KMS-11 (cell line): Measurements from ENCODE around the gene CNTF.

ENCODE experiments used
- H2AFZ ChIP-seq: fragments of 200-600 bp; sonication (generic); 2 replicates; pipeline ENCODE4 v1.6.1; 2016; ENCODE audit warnings: antibody characterized with exemption, mixed run types, low read depth
- H3K27ac ChIP-seq: fragments of 200-600 bp; sonication (generic); 2 replicates; pipeline ENCODE4 v1.6.1; 2016; ENCODE audit warnings: mild to moderate bottlenecking, mixed run types
- H3K27me3 ChIP-seq: fragments of 200-600 bp; sonication (generic); 2 replicates; pipeline ENCODE4 v1.6.1; 2017; ENCODE audit warnings: mild to moderate bottlenecking, low read depth, mixed run types, moderate library complexity; ENCODE audit not compliant: insufficient read depth
- H3K36me3 ChIP-seq: fragments of 200-600 bp; sonication (generic); 2 replicates; pipeline ENCODE4 v1.6.1; 2017; ENCODE audit warnings: mild to moderate bottlenecking, mixed run types; ENCODE audit not compliant: insufficient read depth
- H3K4me1 ChIP-seq: fragments of 200-600 bp; sonication (generic); 2 replicates; pipeline ENCODE4 v1.6.1; 2016; ENCODE audit warnings: mild to moderate bottlenecking, low read depth, mixed run types; ENCODE audit not compliant: poor library complexity, severe bottlenecking
- H3K4me2 ChIP-seq: fragments of 200-600 bp; sonication (generic); 2 replicates; pipeline ENCODE4 v1.7.0; 2016; ENCODE audit warnings: mild to moderate bottlenecking, mixed run types
- H3K4me3 ChIP-seq: fragments of 200-600 bp; sonication (generic); IDR thresholded peaks from 2 replicates; pipeline ENCODE4 v1.6.1; 2017; ENCODE audit warnings: low read depth, low read length, mixed read lengths; ENCODE audit not compliant: insufficient read depth
- H3K79me2 ChIP-seq: fragments of 200-600 bp; sonication (generic); 2 replicates; pipeline ENCODE4 v1.6.1; 2016; ENCODE audit warnings: low read depth, mixed run types; ENCODE audit not compliant: insufficient read depth
- H3K9ac ChIP-seq: fragments of 200-600 bp; sonication (generic); 2 replicates; pipeline ENCODE4 v1.6.1; 2016; ENCODE audit warnings: mild to moderate bottlenecking, mixed run types
- H4K20me1 ChIP-seq: fragments of 200-600 bp; sonication (generic); 2 replicates; pipeline ENCODE4 v1.6.1; 2016; ENCODE audit warnings: mild to moderate bottlenecking, mixed run types; ENCODE audit not compliant: insufficient read depth
- TF ChIP-seq, protein P1 (sequence below): fragments of 200-600 bp; sonication (generic); conservative IDR thresholded peaks from 2 replicates; pipeline ENCODE4 v1.6.1; 2017; ENCODE audit warnings: low read depth, mild to moderate bottlenecking, antibody characterized with exemption, low read length, moderate library complexity, mixed read lengths

The CNTF gene

DNA sequence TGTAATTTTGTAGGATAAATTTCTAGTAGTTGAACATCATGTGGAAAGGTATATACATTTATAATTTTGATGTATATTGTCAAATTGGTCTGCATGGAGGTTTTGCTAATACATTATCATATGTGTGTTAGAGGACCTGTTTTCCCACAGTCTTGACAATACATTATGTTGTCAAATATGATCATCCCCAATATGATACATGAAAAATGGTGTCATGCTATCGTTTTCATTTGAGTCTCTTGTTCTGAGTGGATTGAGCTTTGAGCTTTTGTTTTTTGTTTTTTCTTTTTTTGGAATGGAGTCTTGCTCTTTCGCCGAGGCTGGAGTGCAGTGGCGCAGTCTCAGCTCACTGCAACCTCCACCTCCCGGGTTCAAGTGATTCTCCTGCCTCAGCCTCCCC lies 14.1 kb upstream of the CNTF start:
- Histone ChIP-seq H3K27me3 (no peaks in the 10 kb centered on the region), H3K4me1 (no peaks in the 10 kb centered on the region), H4K20me1 (peaks cover 7% of the 10 kb centered on the region; the same call in 1 of the 2 replicates), H3K27ac (no peak overlapping the region), H2AFZ (no peak overlapping the region), H3K79me2 (peaks cover 57% of the 10 kb centered on the region), H3K36me3 (peaks cover 12% of the 10 kb centered on the region; the same call in 1 of the 2 replicates), H3K4me2 (no peak overlapping the region), H3K4me3 (no peak overlapping the region), H3K9ac (no peak overlapping the region)
- TF ChIP-seq, protein P1, sequence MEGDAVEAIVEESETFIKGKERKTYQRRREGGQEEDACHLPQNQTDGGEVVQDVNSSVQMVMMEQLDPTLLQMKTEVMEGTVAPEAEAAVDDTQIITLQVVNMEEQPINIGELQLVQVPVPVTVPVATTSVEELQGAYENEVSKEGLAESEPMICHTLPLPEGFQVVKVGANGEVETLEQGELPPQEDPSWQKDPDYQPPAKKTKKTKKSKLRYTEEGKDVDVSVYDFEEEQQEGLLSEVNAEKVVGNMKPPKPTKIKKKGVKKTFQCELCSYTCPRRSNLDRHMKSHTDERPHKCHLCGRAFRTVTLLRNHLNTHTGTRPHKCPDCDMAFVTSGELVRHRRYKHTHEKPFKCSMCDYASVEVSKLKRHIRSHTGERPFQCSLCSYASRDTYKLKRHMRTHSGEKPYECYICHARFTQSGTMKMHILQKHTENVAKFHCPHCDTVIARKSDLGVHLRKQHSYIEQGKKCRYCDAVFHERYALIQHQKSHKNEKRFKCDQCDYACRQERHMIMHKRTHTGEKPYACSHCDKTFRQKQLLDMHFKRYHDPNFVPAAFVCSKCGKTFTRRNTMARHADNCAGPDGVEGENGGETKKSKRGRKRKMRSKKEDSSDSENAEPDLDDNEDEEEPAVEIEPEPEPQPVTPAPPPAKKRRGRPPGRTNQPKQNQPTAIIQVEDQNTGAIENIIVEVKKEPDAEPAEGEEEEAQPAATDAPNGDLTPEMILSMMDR, result no peak

DNA sequence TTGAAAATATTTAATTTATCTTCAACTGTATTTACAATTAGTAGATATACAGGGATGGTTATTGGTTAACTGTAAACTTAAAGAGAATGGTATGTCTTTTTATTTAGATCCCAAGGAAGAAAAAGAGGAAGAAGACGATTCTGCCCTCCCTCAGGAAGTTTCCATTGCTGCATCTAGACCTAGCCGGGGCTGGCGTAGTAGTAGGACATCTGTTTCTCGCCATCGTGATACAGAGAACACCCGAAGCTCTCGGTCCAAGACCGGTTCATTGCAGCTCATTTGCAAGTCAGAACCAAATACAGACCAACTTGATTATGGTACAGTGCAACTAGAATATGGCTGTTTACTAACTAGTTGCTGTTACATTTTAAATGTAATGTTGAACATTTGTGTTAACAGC lies 12.7 kb upstream of the CNTF start:
- TF ChIP-seq, protein P1, result no peak
- peaks cover 7% of the 10 kb centered on the region; the same call in 1 of the 2 replicates for H4K20me1 ChIP-seq
- H3K4me1 ChIP-seq, result no peaks in the 10 kb centered on the region
- no peak overlapping the region for H3K4me2 ChIP-seq
- H3K4me3 ChIP-seq, result no peak overlapping the region
- no peaks in the 10 kb centered on the region for H3K27me3 ChIP-seq
- peaks cover 15% of the 10 kb centered on the region; the same call in 1 of the 2 replicates for H3K36me3 ChIP-seq
- H3K79me2 ChIP-seq, result peaks cover 43% of the 10 kb centered on the region
- H3K9ac ChIP-seq, result no peak overlapping the region
- H2AFZ ChIP-seq, result no peak overlapping the region
- no peak overlapping the region for H3K27ac ChIP-seq

DNA sequence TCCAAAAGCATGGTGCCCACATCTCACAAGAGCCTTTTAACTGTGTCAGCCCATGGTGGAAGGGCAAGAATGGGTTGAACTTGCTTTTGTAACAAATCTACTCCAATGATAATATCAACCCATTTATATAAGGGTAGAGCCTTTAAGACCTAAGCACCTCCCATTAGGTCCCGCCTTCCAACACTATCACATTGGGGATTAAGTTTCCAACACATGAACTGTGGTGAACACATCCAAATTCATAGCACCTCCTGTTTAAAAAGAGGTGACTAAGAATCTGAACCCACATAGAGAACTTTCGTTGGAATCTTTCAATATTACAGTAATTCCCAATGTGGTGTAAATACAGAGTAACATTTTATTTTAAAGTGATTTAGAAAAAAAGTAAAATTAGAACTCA lies 9.2 kb upstream of the CNTF start:
- Histone ChIP-seq H3K4me1 (no peaks in the 10 kb centered on the region), H3K27ac (no peak overlapping the region), H3K9ac (no peak overlapping the region), H4K20me1 (no peaks in the 10 kb centered on the region), H3K79me2 (peaks cover 10% of the 10 kb centered on the region; the same call in 1 of the 2 replicates), H3K36me3 (peaks cover 19% of the 10 kb centered on the region; the same call in 1 of the 2 replicates), H2AFZ (no peak overlapping the region), H3K4me3 (no peak overlapping the region), H3K4me2 (no peak overlapping the region), H3K27me3 (no peaks in the 10 kb centered on the region)
- TF ChIP-seq, protein P1, result no peak

DNA sequence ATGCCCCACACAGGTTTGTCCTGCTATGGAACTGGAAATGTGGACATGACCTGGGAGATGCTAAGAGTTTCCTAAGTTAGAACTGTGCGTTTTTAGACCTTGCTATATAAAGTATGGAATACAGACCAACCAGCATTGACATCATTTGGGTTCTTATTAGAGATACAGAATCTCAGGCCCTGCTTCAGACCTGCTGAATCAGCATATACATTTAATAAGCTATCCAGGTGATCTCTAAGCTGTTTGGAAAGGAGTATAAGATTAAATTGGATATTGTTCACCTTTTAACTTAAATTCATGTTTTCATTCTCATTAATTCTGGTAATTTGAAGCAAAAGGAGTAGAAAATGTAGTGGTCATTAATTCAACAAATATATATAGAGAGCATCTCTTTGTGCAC lies 6.9 kb upstream of the CNTF start:
- H3K79me2 ChIP-seq, result no peaks in the 10 kb centered on the region; the same call in 1 of the 2 replicates
- TF ChIP-seq, protein P1, result no peak
- H3K4me2 ChIP-seq, result no peak overlapping the region

More for the DNA sequence above, 6.9 kb upstream of the CNTF start:
- no peaks in the 10 kb centered on the region for H3K4me1 ChIP-seq
- H3K27me3 ChIP-seq, result no peaks in the 10 kb centered on the region
- no peak overlapping the region for H3K9ac ChIP-seq
- H3K36me3 ChIP-seq, result peaks cover 19% of the 10 kb centered on the region; the same call in 1 of the 2 replicates
- no peaks in the 10 kb centered on the region for H4K20me1 ChIP-seq
- no peak overlapping the region for H3K4me3 ChIP-seq
- H2AFZ ChIP-seq, result no peak overlapping the region
- H3K27ac ChIP-seq, result no peak overlapping the region
